MM.1S (cell line): ENCODE results near the gene DLGAP1.

Experiments
- CTCF ChIP-seq: fragments of 300-600 bp; sonication (generic); IDR thresholded peaks from 2 replicates; pipeline ENCODE4 v1.5.1; 2016; ENCODE audit warnings: antibody characterized with exemption, low read length, mixed read lengths
- EZH2 ChIP-seq: fragments of 300-600 bp; sonication (generic); optimal IDR thresholded peaks from 2 replicates; pipeline ENCODE3; 2017; ENCODE audit warnings: low read depth, mild to moderate bottlenecking, antibody characterized with exemption, low read length, mixed read lengths

GRCh38 chr18:3967359-3968180 lies 487.5 kb downstream of the DLGAP1 start:
- TF ChIP-seq CTCF = no peak
- TF ChIP-seq EZH2 = no peak
